Cerebellar nuclear complex (tissue), 1 donor: Measurements from ENCODE around the gene CNNM2.

ENCODE experiments used
- DNase-seq, 2 experiments: peaks; one replicate each; lab custom pipeline; 2025; lab: John Stamatoyannopoulos, UW

Gene CNNM2

GRCh38 chr10:102917962-102918816 lies at the start of gene CNNM2:
Gene CNNM2 (plus strand): TSS chr10:102918294. CDS start chr10:102918481, 187 bp downstream.
- DNase-seq: peak; percentile 96 to 98

GRCh38 chr10:102868911-102869257 lies 49.2 kb upstream of the CNNM2 start:
- DNase-seq: no peak

GRCh38 chr10:102869258-102870198 lies 48.6 kb upstream of the CNNM2 start, which contains the start of gene AS3MT:
Gene AS3MT (plus strand): TSS chr10:102869470. CDS start chr10:102869593, 123 bp downstream.
- DNase-seq: no peak

GRCh38 chr10:102870221-102870620 lies 47.9 kb upstream of the CNNM2 start:
- DNase-seq: no peak

GRCh38 chr10:102872163-102872562 lies 45.9 kb upstream of the CNNM2 start:
- DNase-seq: no peak

GRCh38 chr10:102876747-102877153 lies 41.3 kb upstream of the CNNM2 start:
- DNase-seq: no peak

- no peak for DNase-seq
These were observed 39.5 kb upstream of the CNNM2 start for GRCh38 chr10:102878629-102879028.

GRCh38 chr10:102880256-102880655 lies 37.8 kb upstream of the CNNM2 start:
- no peak for DNase-seq

- no peak for DNase-seq
These were observed 30.0 kb upstream of the CNNM2 start for GRCh38 chr10:102888048-102888447.

GRCh38 chr10:102894466-102895213 lies 23.5 kb upstream of the CNNM2 start:
- no peak for DNase-seq

GRCh38 chr10:102900006-102900405 lies 18.1 kb upstream of the CNNM2 start:
- DNase-seq: no peak

- no peak for DNase-seq
These were observed 13.7 kb upstream of the CNNM2 start for GRCh38 chr10:102904346-102904745.

GRCh38 chr10:102906507-102906906 lies 11.6 kb upstream of the CNNM2 start:
- no peak for DNase-seq

- DNase-seq: no peak
These were observed 3.3 kb upstream of the CNNM2 start for GRCh38 chr10:102914781-102915180.

GRCh38 chr10:102916173-102916572 lies 1.9 kb upstream of the CNNM2 start:
- no peak for DNase-seq

- peak in 1 of 2 experiments; percentile 51 for DNase-seq
These were observed 656 bp upstream of the CNNM2 start for GRCh38 chr10:102917314-102917961.

- DNase-seq: no peak
These were observed 737 bp downstream of the CNNM2 start for GRCh38 chr10:102918817-102919245.

GRCh38 chr10:102919246-102919959 lies 1.3 kb downstream of the CNNM2 start:
- DNase-seq: no peak

- no peak for DNase-seq
These were observed 2.1 kb downstream of the CNNM2 start for GRCh38 chr10:102919992-102920739.

- DNase-seq: no peak
These were observed 5.5 kb downstream of the CNNM2 start for GRCh38 chr10:102923601-102924000.
